ENCODE results near the gene DOK7. TPM values are rescaled to one million over a fixed set of nuclear protein-coding genes. Genes with fewer than 3 reads are reported as not detected.

DOK7 gene
- polyA plus RNA-seq, 1 donor (not counting 4 experiments of a cell fraction or from before 2014, with no cell fraction given): 0.13 TPM

DNA sequence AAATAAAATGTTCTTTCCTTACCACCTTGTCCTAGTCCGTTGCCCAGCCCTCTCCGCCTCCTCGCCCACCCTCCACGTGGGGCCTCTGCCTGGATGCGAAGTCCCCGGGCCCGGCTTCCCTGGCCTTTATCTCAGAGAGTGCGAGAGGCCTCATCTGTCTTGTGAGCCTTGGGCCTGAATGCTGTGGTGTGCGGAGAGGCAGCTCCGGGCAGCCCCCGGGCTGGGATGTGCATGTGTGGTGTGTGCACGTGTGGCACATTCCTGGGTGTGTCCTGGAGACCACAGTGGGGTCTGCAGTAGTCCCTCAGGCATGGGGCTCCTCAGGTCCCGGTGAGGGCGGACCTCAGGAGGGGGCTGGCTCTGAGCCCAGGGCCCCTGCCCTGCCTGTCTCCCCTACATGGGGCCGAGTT is 31.4 kb downstream of the DOK7 start:
- peaks cover 7% of the 10 kb centered on the region for H4K20me1 ChIP-seq (ENCODE audit: control insufficient read depth, extremely low read depth, insufficient read depth, low read length)
- DNase-seq (ENCODE audit: low read depth, low spot score) (no peak), FAIRE-seq (no peak)
- H3K9me3 ChIP-seq (ENCODE audit: control insufficient read depth, low read depth, low read length): no peaks in the 10 kb centered on the region
- no peaks in the 10 kb centered on the region for H3K79me2 ChIP-seq (ENCODE audit: control insufficient read depth, insufficient read depth, low read length)
- no peak for TF ChIP-seq EZH2 (IDR thresholded peaks at IDR 0.05; ENCODE audit: low read length)
- TF ChIP-seq, protein P1, sequence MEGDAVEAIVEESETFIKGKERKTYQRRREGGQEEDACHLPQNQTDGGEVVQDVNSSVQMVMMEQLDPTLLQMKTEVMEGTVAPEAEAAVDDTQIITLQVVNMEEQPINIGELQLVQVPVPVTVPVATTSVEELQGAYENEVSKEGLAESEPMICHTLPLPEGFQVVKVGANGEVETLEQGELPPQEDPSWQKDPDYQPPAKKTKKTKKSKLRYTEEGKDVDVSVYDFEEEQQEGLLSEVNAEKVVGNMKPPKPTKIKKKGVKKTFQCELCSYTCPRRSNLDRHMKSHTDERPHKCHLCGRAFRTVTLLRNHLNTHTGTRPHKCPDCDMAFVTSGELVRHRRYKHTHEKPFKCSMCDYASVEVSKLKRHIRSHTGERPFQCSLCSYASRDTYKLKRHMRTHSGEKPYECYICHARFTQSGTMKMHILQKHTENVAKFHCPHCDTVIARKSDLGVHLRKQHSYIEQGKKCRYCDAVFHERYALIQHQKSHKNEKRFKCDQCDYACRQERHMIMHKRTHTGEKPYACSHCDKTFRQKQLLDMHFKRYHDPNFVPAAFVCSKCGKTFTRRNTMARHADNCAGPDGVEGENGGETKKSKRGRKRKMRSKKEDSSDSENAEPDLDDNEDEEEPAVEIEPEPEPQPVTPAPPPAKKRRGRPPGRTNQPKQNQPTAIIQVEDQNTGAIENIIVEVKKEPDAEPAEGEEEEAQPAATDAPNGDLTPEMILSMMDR (optimal IDR thresholded peaks at IDR 0.05 in 1 of 3, IDR thresholded peaks at IDR 0.05 in 1 of 3, conservative IDR thresholded peaks at IDR 0.05 in 1 of 3; ENCODE audit: extremely low read depth in 1 of 3, insufficient read depth in 2 of 3, low read length in 3 of 3): no peak
- H3K9ac ChIP-seq (ENCODE audit: control insufficient read depth, extremely low read depth, insufficient read depth, low read length): no peak overlapping the region
- H3K4me1 ChIP-seq (ENCODE audit: control insufficient read depth, extremely low read depth, insufficient read depth, low read length): no peaks in the 10 kb centered on the region
- no peaks in the 10 kb centered on the region for H3K36me3 ChIP-seq (ENCODE audit: control insufficient read depth in 2 of 2, extremely low read depth in 1 of 2, insufficient read depth in 2 of 2, low read length in 2 of 2)
- dilution Hi-C loops (cut with MboI; ENCODE audit: extremely low pct_ligation_motif_present, low sequenced_read_pairs): no loop called here
- no peak overlapping the region for H3K27ac ChIP-seq (ENCODE audit: control insufficient read depth, insufficient read depth, low read length)
- no peak overlapping the region for H2AFZ ChIP-seq (ENCODE audit: control insufficient read depth, low read length)
- peaks cover 36% of the 10 kb centered on the region for H3K27me3 ChIP-seq (ENCODE audit: control insufficient read depth, extremely low read depth, insufficient read depth, low read length)
- H3K9me1 ChIP-seq (ENCODE audit: control insufficient read depth, extremely low read depth, insufficient read depth, low read length): no peaks in the 10 kb centered on the region
- no peak overlapping the region for H3K4me2 ChIP-seq (ENCODE audit: control insufficient read depth, extremely low read depth, insufficient read depth, low read depth, low read length)
- no peak overlapping the region for H3K4me3 ChIP-seq (ENCODE audit: control insufficient read depth in 2 of 3, extremely low read depth in 1 of 3, insufficient read depth in 2 of 3, low read depth in 1 of 3, low read length in 3 of 3)

DNA sequence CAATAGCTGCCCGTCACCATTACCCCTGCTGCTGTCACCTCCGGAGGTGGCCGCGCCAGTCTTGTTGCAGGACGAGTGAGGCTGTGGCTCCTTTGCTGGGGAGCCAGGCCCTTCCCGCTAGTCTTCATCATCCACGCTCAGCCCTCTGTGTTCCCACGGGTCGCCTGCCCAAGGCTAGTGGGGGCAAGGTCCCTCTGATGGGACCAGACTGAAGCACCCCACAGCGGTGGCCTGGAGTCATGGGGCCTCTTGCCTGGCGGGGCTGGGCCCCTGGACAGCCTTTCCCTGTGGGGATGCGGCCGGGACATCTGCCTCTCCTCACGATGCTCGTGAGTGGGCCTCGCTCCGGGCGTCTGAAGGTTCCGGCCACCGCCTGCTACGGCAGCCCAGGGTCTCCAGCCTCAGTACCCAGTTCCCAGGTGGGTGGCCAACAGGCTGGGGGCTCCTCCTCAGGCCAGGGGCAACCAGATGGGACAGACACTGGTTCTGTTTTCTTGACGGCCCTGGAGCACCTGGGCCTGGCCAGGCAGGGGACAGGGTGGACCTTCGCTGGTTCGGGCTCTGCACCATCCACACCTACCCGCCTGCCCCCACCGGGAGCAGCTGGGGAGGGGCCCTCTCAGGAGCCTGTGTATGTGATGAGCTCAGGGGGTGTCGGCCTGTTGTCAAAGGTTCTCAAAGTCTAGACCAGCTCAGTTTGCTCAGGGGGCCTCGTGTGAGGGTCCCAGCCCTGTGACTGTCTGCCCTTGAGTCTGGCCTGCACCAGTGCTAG is 32.3 kb downstream of the DOK7 start:
- Histone ChIP-seq H4K20me1 (ENCODE audit: control insufficient read depth, extremely low read depth, insufficient read depth, low read length) (peaks cover 7% of the 10 kb centered on the region), H2AFZ (ENCODE audit: control insufficient read depth, low read length) (no peak overlapping the region), H3K9me1 (ENCODE audit: control insufficient read depth, extremely low read depth, insufficient read depth, low read length) (no peaks in the 10 kb centered on the region), H3K4me2 (ENCODE audit: control insufficient read depth, extremely low read depth, insufficient read depth, low read depth, low read length) (no peak overlapping the region), H3K4me1 (ENCODE audit: control insufficient read depth, extremely low read depth, insufficient read depth, low read length) (no peaks in the 10 kb centered on the region), H3K36me3 (ENCODE audit: control insufficient read depth in 2 of 2, extremely low read depth in 1 of 2, insufficient read depth in 2 of 2, low read length in 2 of 2) (no peaks in the 10 kb centered on the region), H3K79me2 (ENCODE audit: control insufficient read depth, insufficient read depth, low read length) (no peaks in the 10 kb centered on the region), H3K9me3 (ENCODE audit: control insufficient read depth, low read depth, low read length) (no peaks in the 10 kb centered on the region), H3K9ac (ENCODE audit: control insufficient read depth, extremely low read depth, insufficient read depth, low read length) (no peak overlapping the region), H3K27me3 (ENCODE audit: control insufficient read depth, extremely low read depth, insufficient read depth, low read length) (peaks cover 34% of the 10 kb centered on the region), H3K4me3 (ENCODE audit: control insufficient read depth in 2 of 3, extremely low read depth in 1 of 3, insufficient read depth in 2 of 3, low read depth in 1 of 3, low read length in 3 of 3) (no peak overlapping the region), H3K27ac (ENCODE audit: control insufficient read depth, insufficient read depth, low read length) (no peak overlapping the region)
- dilution Hi-C loops (cut with MboI; ENCODE audit: extremely low pct_ligation_motif_present, low sequenced_read_pairs): no loop called here
- DNase-seq (ENCODE audit: low read depth, low spot score) (no peak), FAIRE-seq (no peak)
- no peak for TF ChIP-seq EZH2 (IDR thresholded peaks at IDR 0.05; ENCODE audit: low read length)
- TF ChIP-seq, protein P1 (optimal IDR thresholded peaks at IDR 0.05 in 1 of 3, IDR thresholded peaks at IDR 0.05 in 1 of 3, conservative IDR thresholded peaks at IDR 0.05 in 1 of 3; ENCODE audit: extremely low read depth in 1 of 3, insufficient read depth in 2 of 3, low read length in 3 of 3): no peak
